Heart left ventricle (tissue), 16 donors: ENCODE results near the gene FBH1. TPM values are rescaled to one million over a fixed set of nuclear protein-coding genes. Genes with fewer than 3 reads are reported as not detected.

Source experiments
- ATAC-seq, 4 donors: fragments of 200-7000 bp; cut with Tn5 transposase; one replicate each; pipeline ENCODE4 v1.9.1; 2020 to 2022; ENCODE audit warnings: moderate library complexity in 4 of 4, mild to moderate bottlenecking in 3 of 4, moderate number of reproducible peaks in 1 of 4
- DNase-seq, 5 donors: peaks; one replicate each; pipeline ENCODE4 v3.0.0-alpha.2; 2020
- H3K27ac ChIP-seq, 12 donors: fragments of 200-600 bp; sonication (generic) in 4 of 12; one replicate each; pipeline versions ENCODE4 v1.5.0 to v1.8.0; 2016 to 2022; ENCODE audit warnings: mild to moderate bottlenecking in 2 of 12
- H3K27me3 ChIP-seq, 9 donors: fragments of 200-600 bp; sonication (generic) in 2 of 9; one replicate each; pipeline versions ENCODE4 v1.5.1 to v1.8.0; 2016 to 2022; ENCODE audit warnings: mild to moderate bottlenecking in 3 of 9
- H3K36me3 ChIP-seq, 9 donors: fragments of 200-600 bp; sonication (generic) in 2 of 9; one replicate each; pipeline versions ENCODE4 v1.5.0 to v1.8.0; 2018 to 2022; ENCODE audit warnings: mild to moderate bottlenecking in 2 of 9
- H3K4me1 ChIP-seq, 12 donors: fragments of 200-600 bp; sonication (generic) in 4 of 12; one replicate each; pipeline versions ENCODE4 v1.5.0 to v1.8.0; 2016 to 2022; ENCODE audit warnings: mild to moderate bottlenecking in 3 of 12
- H3K4me3 ChIP-seq, 12 donors: fragments of 200-600 bp; sonication (generic) in 4 of 12; one replicate each; pipeline versions ENCODE4 v1.5.0 to v1.8.0; 2017 to 2022; ENCODE audit warnings: mild to moderate bottlenecking in 9 of 12, moderate library complexity in 4 of 12
- H3K9me3 ChIP-seq, 12 donors: fragments of 200-600 bp; sonication (generic) in 4 of 12; one replicate each; pipeline versions ENCODE4 v1.5.0 to v1.8.0; 2016 to 2022; ENCODE audit warnings: mild to moderate bottlenecking in 1 of 12
- POLR2A ChIP-seq, 2 donors: fragments of 450-650 bp; IDR thresholded peaks; one replicate each; pipeline ENCODE4 v1.6.1; 2017; ENCODE audit warnings: antibody characterized with exemption in 2 of 2, mild to moderate bottlenecking in 2 of 2, moderate library complexity in 2 of 2
- WGBS, 4 donors: extraction: QIAGEN DNeasy Blood & Tissue Kit in 2 of 4; methylation state at CpG; one replicate each; pipeline versions ENCODE4 v1.1.5 to v1.1.7; 2013 to 2018; 5-methylcytosine and 5-hydroxymethylcytosine counted together
- intact Hi-C, 10 donors: fragments of 100-400 bp; cut with DNase I; formaldehyde crosslinking; loops; one replicate each; pipeline versions ENCODE4 v1.11.1 to v1.14.2; 2022
- polyA plus RNA-seq, 2 donors: library from polyadenylated mRNA; stranded (reverse); fragments of 200-250 nt; gene quantifications; one replicate each; pipeline ENCODE4 v1.2.3, GENCODE V29; 2013
- total RNA-seq, 9 donors: library from RNA; depleted of rRNA in 2 of 9; stranded (reverse); fragments of >200 nt in 2 of 9; fragmentation: NEBNext Ultra II Directional in 3 of 9; extraction: Animal tissue kit (Norgen Biotek cat#: 25700) in 3 of 9; gene quantifications; one replicate each; pipeline versions ENCODE4 v1.1.0 to v1.2.4, GENCODE V29; 2016 to 2023
- TF ChIP-seq, protein P1 (sequence below), 12 donors: fragments of 200-600 bp; sonication (generic) in 4 of 12; IDR thresholded peaks; one replicate each; pipeline versions ENCODE4 v1.5.0 to v1.8.0; 2018 to 2022; ENCODE audit warnings: antibody characterized with exemption in 12 of 12, mild to moderate bottlenecking in 5 of 12
- donor health status: ischemic (EF 13 %, LVEDD 7.1; RV severe dilation, severe dysfunction).
- donor health status: healthy with polysubstance abuse.
- donor health status: DM: no; HTN: yes; CAD: no.
- donor health status: DM: no; HTN: no; CAD: no.
- donor health status: ischemic (EF 25% LVEDD 6.9; RV normal size, moderate dysfunction).
- donor health status: ischemic (EF 25% LVEDD 5.7; RV mildly dilated, moderate dysfunction).
- donor health status: healthy.
- donor health status: DM: yes; HTN: yes; CAD: no.
- donor health status: ischemic (EF 35%, LVEDD 5.7; RV mildly dilated, moderate dysfunction).
- donor health status: nonischemic (EF 11% LVEDD 7.7; RV severe dilation, severe dysfunction).
- donor health status: DM: yes; HTN: yes; CAD: no.
- donor health status: PGD.
- donor health status: ischemic (EF 29% LVEDD 5.4; RV normal size, mild dysfunction).
- donor health status: nonischemic (EF 23%, LVEDD 6.1; RV moderate dilation, normal function).

Gene FBH1
- total and polyA plus RNA-seq, 11 donors: 57.4 to 111 (median 83.5) TPM

DNA sequence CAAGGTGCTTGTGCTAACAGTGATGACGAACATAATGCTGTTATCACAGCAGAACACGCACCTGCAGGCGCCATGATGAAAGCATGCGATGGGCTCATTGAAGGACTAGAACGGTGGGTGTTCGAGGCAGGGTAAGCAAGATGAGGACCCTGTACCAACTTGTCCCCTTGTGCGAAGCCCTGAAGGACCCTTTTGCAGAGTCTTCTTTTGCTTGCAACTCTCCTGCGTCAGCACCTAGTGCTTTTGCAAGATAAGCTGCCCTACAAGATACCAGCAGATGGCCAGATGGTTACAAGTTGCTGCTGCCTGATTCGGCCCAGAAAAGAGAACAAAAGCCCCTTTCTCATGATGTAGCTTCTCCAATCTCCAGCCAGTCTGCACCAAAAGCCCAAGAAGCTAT, 91.5 kb downstream of the FBH1 start:
- TF ChIP-seq, protein P1, sequence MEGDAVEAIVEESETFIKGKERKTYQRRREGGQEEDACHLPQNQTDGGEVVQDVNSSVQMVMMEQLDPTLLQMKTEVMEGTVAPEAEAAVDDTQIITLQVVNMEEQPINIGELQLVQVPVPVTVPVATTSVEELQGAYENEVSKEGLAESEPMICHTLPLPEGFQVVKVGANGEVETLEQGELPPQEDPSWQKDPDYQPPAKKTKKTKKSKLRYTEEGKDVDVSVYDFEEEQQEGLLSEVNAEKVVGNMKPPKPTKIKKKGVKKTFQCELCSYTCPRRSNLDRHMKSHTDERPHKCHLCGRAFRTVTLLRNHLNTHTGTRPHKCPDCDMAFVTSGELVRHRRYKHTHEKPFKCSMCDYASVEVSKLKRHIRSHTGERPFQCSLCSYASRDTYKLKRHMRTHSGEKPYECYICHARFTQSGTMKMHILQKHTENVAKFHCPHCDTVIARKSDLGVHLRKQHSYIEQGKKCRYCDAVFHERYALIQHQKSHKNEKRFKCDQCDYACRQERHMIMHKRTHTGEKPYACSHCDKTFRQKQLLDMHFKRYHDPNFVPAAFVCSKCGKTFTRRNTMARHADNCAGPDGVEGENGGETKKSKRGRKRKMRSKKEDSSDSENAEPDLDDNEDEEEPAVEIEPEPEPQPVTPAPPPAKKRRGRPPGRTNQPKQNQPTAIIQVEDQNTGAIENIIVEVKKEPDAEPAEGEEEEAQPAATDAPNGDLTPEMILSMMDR (IDR thresholded peaks at IDR 0.05): no peak
- TF ChIP-seq POLR2A (IDR thresholded peaks at IDR 0.05): no peak
- Histone ChIP-seq H3K9me3 (no peaks in the 10 kb centered on the region), H3K36me3 (no peaks in the 10 kb centered on the region), H3K4me1 (peaks cover 0 to 15% (median 2%) of the 10 kb centered on the region in 12 donors), H3K4me3 (no peak overlapping the region), H3K27me3 (no peaks in the 10 kb centered on the region), H3K27ac (no peak overlapping the region)
- 84 to 89% (median 85%) methylated on average over 8 to 9 of the region's 9 CpGs for WGBS, 4 donors
- intact Hi-C loops: loop anchor here in 1 of 10 donors (5.0 kb wide), 1 partner anchor 89 kb away; the partner anchor contains the start of gene FBH1
- DNase-seq (no peak), ATAC-seq (no peak)

DNA sequence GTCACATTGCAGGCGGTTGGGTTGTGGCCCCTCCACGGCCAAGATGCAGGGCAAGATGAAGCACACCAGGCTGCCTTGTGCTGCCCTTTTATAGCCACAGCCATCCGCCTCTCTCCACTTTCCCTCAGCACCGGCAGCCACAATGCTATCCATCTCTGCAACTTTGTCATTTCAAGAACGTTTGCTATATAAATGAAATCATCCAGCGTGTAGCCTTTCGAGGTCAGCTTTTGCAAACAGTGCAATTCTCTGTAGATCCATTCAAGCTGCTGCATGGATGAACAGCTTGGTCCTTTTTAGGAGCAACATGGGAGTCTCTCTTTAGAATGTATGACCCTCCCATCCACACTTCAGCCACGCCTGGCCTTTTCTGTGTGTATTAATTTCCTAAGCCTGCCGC, 93.7 kb downstream of the FBH1 start:
- no peaks in the 10 kb centered on the region for H3K9me3 ChIP-seq
- no peak for DNase-seq
- peaks cover 0 to 10% (median 0%) of the 10 kb centered on the region in 12 donors for H3K4me1 ChIP-seq
- no peaks in the 10 kb centered on the region for H3K36me3 ChIP-seq
- intact Hi-C loops: loop anchor here in 1 of 10 donors (5.0 kb wide), 1 partner anchor 91 kb away; the partner anchor contains the start of gene FBH1
- H3K27me3 ChIP-seq: no peaks in the 10 kb centered on the region
- H3K27ac ChIP-seq: peak overlapping the region in 1 of 12 donors; percentile 16
- no peak overlapping the region for H3K4me3 ChIP-seq
- peak in 1 of 4 donors; percentile 27 for ATAC-seq
- no peak for TF ChIP-seq POLR2A (IDR thresholded peaks at IDR 0.05)
- TF ChIP-seq, protein P1 (IDR thresholded peaks at IDR 0.05): no peak
- WGBS, 4 donors: 84 to 87% (median 85%) methylated on average over 9 of the region's 9 CpGs

DNA sequence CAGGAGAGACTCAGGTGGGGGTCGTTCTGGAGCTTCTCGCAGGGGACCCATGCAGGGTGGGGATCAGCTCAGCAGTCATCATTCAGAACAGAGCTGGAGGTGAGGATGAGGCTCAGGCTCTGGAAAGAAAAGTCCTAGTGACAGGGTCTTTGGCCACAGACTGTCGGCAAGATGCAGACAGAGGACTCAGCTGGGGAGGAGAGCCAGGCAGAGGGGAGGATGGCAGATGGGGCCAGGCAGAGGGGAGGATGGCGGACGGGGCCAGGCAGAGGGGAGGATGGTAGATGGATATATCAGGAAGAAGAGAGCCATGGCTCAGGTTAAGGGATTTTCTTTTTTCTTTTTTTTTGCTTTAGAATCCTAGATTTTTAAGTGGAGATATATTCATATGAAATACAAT, 95.0 kb downstream of the FBH1 start:
- intact Hi-C loops: no loop called here
- Histone ChIP-seq H3K4me3 (no peak overlapping the region), H3K27me3 (no peaks in the 10 kb centered on the region), H3K4me1 (peaks cover 0 to 10% (median 0%) of the 10 kb centered on the region in 12 donors), H3K27ac (no peak overlapping the region), H3K36me3 (no peaks in the 10 kb centered on the region), H3K9me3 (no peaks in the 10 kb centered on the region)
- ATAC-seq (no peak), DNase-seq (no peak)
- no peak for TF ChIP-seq POLR2A (IDR thresholded peaks at IDR 0.05)
- 89 to 93% (median 89%) methylated on average over 5 of the region's 5 CpGs for whole genome bisulfite sequencing, 4 donors

Other genes with a start within 250 kb of the FBH1 start
- gene ASB13, start 223.6 kb upstream of the FBH1 start, total RNA-seq: 10 to 100 TPM; 12.0 to 18.6 (median 13.3) TPM
- gene ASB13, start 223.6 kb upstream of the FBH1 start, polyA plus RNA-seq: 10 to 100 TPM in 1 of 2 donors, 1 to 10 TPM in 1; 9.9 to 11.2 TPM
- 10 to 100 TPM; 28.7 to 47.2 (median 35.5) TPM for gene TASOR2, start 205.4 kb upstream of the FBH1 start, total RNA-seq
- gene TASOR2, start 205.4 kb upstream of the FBH1 start, polyA plus RNA-seq: 10 to 100 TPM in 1 of 2 donors, 1 to 10 TPM in 1; 9.6 to 16.9 TPM
- gene GDI2, start 76.8 kb upstream of the FBH1 start, total RNA-seq: 100 to 1,000 TPM in 7 of 9 donors, 10 to 100 TPM in 2; 92.0 to 161 (median 117) TPM
- 100 to 1,000 TPM in 1 of 2 donors, 10 to 100 TPM in 1; 20.0 to 167 TPM for gene GDI2, start 76.8 kb upstream of the FBH1 start, polyA plus RNA-seq
- gene ANKRD16, start 350 bp upstream of the FBH1 start, total RNA-seq: 1 to 10 TPM; 1.7 to 5.0 (median 2.9) TPM
- 1 to 10 TPM; 2.0 to 2.7 TPM for gene ANKRD16, start 350 bp upstream of the FBH1 start, polyA plus RNA-seq
- 10 to 100 TPM in 4 of 9 donors, 1 to 10 TPM in 5; 2.2 to 41.1 (median 6.0) TPM for gene IL15RA, start 87.3 kb downstream of the FBH1 start, total RNA-seq
- gene IL15RA, start 87.3 kb downstream of the FBH1 start, polyA plus RNA-seq: 10 to 100 TPM in 1 of 2 donors, 1 to 10 TPM in 1; 6.6 to 13.4 TPM
- 10 to 100 TPM in 1 of 9 donors, 1 to 10 TPM in 4, under 1 TPM in 3, not detected in 1; 0.32 to 11.1 (median 1.3) TPM for gene IL2RA, start 172.1 kb downstream of the FBH1 start, total RNA-seq
- under 1 TPM; 0.11 to 0.78 TPM for gene IL2RA, start 172.1 kb downstream of the FBH1 start, polyA plus RNA-seq
- 10 to 100 TPM; 29.2 to 83.9 (median 60.2) TPM for gene RBM17, start 198.8 kb downstream of the FBH1 start, total RNA-seq
- 10 to 100 TPM; 60.6 to 61.1 TPM for gene RBM17, start 198.8 kb downstream of the FBH1 start, polyA plus RNA-seq